Inflammatory macrophage treated with lipopolysaccharide for 1 hour (primary cell): ENCODE data around the gene PCP4L1.

Experiments used
- DNase-seq, 2 donors: peaks; one replicate each; pipeline ENCODE4 v3.0.0-alpha.2; 2020 to 2022

PCP4L1 gene

GRCh38 chr1:161324020-161324419 is 65.5 kb downstream of the PCP4L1 start:
- no peak for DNase-seq

- DNase-seq = no peak
Measured at GRCh38 chr1:161330346-161330745, 71.8 kb downstream of the PCP4L1 start.

- DNase-seq = no peak
Measured at GRCh38 chr1:161333166-161333565, 74.6 kb downstream of the PCP4L1 start.
